Stimulated activated CD4-positive, alpha-beta T cell treated with anti-CD3 and anti-CD28 coated beads, Interleukin-1b, Interleukin-23, amount 100 ng/mL, for 48 hours (primary cell): ENCODE measurements around the gene SYT5.
"Not testable (repeated sequence)": the region's sequence is repeated elsewhere in the genome, so short reads cannot be mapped to it uniquely, and the experiment has no call there.

ENCODE experiments used
- DNase-seq: peaks from one replicate; pipeline ENCODE4 v3.0.0-alpha.2; 2020

The SYT5 gene

DNA sequence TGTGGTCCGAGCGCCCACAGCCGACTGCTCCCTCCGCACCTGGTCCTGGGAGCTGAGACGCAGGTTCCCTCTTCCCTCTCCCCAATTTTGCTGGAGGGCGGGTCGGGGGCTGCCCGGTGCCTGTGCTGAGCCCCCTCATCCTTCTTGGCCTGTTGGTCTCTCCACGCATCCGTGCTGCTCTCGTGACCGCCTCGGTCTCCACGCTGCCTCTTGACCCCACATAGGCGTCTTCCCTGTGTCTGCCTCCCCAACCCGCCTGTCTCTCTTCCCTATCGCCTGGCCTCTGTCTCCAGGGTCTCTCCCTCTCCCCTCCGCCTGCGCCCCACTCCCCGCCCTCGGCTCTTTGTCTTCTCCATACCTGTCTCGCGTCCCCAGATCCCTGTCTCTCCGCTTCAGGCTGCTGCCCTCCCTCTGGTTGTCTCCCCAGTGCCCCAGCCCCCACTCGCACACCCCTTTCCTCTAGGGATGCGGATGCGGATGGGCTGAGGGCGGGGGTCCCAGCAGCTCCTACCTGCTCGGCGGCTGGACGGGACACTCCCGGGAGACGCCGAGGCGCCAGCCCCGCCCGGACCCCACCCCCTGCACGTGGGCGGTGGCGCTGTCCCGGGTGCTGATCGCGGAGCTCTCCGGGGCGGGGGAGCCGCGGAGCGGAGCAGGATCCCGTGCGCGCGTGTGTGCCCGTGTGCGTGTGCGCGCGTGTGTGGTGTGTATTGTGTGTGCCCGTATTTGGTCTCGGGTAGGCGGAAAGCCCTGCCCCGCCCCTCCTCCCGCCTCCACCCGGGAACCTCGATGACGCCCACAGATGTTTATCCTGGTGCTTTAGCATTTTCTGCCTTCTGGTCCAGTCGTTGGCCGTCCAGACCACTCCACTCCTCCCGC, at the start of gene SYT5:
TSS of gene SYT5 (minus strand) at position 684 of the 879 bp plus-strand sequence. CDS start 1,248 bp downstream, outside the sequence.
- peak; percentile 49 for DNase-seq

DNA sequence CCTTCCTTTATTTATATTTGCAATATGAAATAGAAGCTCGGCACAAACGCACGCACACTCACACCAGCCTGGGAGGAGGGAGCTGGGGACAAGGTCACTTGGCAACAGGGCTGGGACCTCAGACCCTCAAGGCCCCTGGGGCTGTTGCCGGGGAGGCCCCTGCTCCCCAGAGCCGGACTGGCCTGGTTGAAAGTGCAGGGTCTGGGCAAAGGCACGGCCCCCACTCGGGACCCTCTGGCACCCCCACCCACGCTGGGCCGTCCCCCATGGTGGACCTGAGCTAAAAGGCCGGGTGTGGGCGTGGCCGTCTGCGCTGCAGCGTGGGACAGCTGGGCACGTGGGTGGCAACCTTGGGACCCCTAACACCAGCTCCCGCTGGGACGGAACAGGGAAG, 49.7 kb upstream of the SYT5 start:
- no peak for DNase-seq

DNA sequence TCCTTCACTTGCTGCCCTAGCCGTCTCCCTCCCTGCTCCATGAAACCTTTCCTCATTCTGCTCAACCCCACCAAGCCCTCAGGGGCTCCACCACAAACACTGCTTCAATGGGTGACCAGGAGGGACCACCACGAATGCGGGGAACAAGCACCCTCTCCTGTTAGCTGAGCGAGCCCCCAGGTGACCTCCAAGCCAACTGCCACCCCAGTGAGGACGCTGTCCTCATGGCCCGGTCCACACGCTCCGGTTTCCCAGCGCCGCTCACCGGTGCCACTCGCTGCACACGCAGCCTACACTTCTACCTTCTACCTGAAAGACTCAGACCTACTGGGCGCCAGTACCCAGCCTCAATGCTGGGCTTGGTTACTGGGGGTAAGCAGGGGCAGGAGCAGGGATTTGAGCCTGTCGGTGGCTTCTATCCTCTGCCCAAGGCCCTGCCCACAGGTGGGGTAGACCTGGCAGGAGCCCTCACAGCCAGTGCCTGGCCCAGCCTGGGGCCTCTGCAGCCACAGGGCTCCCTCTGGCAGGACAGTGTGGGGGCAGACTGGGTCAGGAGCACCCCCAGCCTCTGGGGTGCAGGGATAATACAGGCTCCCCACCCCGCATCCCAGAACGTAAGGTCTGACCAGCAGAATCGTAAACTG, 49.2 kb upstream of the SYT5 start:
- DNase-seq, result no peak

DNA sequence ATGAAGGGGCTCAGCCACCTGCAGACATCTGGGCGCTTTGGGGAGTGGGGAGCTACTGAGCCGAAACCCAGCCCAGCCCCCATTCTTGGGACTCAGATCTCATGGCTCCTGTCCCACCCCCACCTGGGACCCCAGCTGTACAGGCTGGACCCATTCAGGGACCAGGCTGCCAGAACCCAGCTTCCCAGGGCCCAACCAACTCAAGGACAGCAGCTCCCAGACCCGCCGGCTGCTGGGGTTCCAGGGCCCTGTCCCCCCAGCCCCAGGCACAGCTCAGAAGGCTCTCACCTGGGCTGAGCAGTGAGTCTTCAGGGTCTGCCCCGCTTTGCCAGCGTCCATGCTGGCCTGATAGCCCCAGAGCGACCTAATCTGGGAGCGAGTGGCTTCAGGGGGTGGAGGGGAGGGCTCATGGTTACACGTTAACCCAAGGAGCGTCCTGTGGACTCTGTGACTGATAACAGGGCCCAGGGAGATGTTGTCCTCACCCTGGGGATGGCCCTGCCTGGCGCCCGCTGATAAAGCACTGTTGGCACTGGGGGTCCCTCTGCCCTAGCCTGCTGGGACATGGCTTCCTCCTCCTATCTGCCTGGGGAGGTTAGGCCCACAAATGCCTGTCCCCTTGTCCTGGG, 48.4 kb upstream of the SYT5 start, which contains the start of gene TMEM86B:
TSS of gene TMEM86B (minus strand) at position 361 of the 629 bp plus-strand sequence. CDS start at position 339, 22 bp downstream.
- DNase-seq, result no peak

DNA sequence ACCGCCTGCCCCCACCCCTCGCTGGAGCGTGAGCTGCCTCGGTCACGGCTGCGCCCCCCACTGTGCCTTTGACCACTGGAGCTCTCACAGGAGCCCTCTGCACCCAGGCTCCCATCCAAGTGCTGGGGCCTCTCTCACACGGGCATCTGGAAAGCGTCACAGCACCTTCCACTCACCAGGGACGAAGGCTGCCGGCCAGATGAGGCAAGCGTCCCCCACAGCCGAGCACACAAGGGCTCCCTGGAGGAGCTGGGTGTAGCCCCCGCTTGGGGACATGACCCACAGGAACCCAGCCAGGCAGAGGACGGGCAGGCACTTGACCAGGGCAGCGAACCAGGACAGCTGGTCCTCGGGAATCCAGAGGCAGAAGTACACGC, 47.9 kb upstream of the SYT5 start:
- no peak for DNase-seq

DNA sequence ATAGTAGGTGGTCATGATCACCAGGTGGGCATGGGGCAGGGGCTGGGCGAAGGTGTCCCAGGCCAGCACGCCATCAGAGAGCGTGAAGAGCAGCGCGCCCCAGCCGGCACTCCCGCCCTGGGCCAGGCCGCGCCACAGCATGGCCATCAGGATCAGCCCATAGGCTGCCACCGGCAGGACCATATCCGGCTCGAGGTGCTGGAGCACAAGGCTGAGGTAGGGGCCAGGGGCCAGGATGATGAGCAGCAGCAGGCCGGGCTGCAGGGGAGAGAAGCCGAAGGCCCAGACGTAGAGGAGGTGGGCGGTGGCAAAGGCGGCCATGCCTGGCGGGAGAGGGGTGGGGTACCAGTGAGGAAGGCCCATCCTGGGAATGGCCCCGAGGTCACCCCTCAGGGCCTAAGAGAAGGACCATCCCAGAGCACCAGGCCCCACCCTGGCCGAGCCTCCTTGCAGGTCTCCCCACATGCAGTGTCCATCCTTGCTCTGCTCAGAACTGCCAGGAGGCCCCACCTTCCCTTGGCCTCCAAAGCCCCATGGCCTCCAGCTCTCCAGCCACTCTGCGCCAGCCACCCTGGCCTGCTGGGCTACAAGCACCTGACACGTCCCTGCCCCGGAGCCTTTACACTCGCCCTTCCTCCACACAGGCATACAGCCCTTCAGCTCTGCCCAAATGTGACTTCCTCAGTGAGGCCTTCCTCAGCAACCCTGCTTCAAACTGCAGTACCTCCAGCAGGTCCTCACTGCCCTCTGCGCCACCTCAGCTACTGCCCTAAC, 47.3 kb upstream of the SYT5 start:
- no peak for DNase-seq

DNA sequence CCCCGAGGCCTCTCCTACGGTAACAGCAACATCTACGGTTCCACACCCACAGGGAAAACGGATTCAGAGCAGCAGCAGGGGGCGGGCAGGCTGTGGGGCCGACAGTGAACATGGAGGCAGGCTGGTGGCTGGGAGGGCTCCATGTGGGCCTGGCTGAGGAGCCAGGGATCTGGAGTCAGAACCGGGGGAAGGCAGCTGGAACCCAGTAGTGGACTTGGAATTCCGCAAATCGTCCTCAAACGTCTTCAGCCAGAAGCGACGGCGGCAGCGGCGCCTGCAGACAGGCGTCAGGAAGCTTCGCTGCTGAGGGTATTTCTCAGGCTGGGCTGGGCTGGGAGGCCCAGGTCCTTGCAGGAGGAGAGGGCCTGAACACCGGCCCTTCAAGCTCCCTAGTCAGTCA, 46.7 kb upstream of the SYT5 start:
- DNase-seq, result no peak

DNA sequence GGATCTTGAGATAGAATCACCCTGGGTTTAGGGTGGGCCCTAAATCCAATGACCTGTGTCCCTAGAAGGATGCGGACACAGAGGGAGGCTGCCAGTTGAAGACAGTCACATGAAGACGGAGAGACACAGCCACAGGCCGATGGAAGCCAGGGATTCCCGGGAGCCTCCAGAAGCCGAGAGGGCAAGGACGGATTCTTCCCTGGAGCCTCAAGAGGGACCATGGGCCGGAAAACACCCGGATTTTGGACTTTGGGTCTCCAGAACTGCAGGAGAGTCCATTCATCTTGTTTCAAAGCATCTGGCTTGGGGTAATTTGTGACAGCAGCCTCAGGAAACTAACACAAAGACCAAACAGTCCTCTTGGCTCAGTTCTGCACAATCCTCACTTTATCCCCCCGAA, 46.2 kb upstream of the SYT5 start:
- DNase-seq, result no peak

DNA sequence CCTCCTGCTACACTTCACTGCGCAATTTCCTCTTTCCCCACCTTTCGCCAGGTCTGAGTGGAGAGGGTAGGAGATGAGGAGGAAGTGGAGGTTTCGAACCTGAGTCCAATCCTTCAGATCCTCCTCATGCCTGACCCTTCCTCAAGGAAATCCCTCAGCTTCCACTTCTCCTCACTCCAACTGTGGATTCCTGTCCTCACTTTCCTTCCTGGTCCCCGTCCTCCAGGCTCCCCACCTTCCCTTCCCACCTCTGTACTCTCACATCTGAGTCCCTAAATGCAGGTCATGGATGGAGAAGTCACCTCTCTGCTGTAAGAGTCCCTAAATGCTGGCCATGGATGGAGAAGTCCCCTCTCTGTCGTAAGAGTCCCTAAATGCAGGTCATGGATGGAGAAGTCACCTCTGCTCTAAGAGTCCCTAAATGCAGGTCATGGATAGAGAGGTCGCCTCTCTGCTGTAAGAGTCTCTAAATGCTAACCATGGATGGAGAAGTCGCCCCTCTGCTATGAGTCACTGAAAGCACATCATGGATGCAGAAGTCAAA, 45.4 kb upstream of the SYT5 start:
- no peak for DNase-seq

DNA sequence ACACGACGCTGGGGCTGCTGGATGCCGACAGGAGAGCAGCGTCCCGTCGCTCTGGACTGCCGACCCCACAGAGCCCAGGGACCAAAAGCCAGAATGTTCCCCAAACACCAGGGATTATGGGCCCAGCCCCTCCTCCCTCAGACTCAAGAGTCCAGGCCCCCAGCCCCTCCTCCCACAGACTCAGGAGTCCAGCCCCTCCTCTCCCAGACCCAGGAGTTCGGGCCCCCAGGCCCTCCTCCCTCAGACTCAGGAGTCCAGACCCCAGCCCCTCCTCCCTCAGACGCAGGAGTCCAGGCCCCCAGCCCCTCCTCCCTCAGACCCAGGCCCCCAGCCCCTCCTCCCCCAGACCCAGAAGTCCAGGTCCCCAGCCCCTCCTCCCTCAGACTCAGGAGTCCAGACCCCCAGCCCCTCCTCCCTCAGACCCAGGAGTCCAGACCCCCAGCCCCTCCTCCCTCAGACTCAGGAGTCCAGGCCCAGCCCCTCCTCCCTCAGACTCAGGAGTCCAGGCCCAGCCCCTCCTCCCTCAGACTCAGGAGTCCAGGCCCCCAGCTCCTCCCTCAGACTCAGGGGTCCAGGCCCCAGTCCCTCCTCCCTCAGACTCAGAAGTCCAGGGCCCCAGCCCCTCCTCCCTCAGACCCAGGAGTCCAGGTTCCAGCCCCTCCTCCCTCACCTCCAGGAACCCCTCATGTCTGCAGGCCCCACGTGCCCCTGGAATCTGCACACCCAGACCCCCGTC, 44.8 kb upstream of the SYT5 start:
- not testable (repeated sequence) for DNase-seq

DNA sequence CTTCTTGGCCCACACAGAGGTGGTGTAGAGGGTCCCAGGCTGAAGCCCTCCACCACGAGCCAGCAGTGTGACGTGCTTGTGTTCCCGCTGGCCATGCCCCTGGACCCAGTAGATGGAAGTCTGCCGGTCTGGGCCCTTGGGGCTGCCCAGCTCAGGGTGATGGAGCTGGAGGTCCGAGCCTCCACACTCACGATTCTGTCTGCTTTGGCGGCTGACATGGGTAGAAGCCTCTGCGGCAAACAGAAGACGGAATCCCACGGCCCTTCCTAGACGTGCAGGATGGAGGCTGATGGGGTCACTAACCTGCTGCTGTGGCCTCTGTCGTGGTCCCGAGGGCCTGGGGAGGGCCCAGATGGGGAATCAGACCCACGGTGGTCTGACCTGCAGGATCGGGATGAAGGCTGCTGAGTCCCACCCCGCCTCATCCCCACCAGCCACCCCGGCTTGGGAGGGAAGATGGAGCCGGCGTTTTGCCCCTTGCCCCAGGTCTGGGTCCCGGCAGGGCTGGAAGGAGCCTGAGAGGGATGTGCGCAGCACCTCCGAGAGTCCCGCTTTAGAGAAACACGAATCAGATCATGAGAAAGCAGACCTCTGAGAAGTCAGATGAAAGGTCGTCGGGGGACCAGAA, 44.1 kb upstream of the SYT5 start:
- no peak for DNase-seq

DNA sequence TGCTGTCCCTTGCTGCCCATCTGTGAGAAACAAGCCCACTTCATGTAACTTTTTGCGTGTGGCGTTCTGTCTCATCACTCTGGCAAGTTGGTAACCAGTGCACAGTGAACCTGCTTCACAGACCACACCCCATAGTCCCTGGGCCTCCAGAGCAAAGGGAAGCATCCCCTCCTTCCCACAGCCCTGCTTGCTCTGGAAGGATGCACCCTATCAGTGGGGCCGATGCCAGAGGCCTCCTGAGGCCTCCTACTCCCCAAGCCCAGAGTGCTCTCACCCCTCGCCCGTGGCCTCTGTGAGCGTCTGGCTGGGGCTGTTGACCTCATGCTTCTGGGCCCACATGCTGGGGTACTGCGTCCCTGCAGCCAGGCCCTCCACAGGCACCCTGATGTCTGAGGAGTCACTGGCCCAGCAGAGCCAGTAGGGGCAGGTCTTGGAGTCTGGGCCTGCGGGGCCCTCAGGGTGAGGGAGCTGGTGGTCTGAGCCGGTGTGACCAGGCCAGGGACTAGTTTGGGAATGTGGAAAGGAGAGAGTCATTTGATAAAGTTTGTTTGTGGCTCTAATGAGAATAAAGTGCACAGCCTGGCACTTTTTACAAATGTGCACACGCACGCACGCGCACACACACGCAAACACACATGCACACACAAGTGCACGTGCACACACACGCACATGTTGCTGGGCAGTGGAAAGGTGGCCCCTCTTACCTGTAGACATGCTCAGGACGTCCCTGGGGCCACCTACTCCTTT, 43.4 kb upstream of the SYT5 start:
- no peak for DNase-seq

DNA sequence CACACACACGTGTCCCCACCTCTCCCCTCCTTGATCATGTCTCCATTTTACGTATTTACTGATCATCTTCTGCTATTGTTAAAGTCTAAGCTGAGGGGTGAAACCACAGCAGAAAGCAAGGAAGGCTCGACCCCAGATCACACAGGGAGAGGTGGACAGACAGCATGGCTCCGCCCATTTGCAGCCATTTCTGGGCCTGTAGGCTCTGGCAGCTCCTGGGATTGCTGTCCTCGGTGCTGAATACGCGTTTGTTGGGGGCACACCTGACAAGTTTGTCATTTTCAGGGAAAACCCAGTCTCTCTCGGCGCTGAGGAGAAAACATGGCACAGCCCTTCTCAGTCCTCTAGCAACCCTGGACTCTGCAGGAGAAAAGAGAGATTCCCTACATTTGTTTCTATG, 40.4 kb upstream of the SYT5 start:
- DNase-seq, result no peak

DNA sequence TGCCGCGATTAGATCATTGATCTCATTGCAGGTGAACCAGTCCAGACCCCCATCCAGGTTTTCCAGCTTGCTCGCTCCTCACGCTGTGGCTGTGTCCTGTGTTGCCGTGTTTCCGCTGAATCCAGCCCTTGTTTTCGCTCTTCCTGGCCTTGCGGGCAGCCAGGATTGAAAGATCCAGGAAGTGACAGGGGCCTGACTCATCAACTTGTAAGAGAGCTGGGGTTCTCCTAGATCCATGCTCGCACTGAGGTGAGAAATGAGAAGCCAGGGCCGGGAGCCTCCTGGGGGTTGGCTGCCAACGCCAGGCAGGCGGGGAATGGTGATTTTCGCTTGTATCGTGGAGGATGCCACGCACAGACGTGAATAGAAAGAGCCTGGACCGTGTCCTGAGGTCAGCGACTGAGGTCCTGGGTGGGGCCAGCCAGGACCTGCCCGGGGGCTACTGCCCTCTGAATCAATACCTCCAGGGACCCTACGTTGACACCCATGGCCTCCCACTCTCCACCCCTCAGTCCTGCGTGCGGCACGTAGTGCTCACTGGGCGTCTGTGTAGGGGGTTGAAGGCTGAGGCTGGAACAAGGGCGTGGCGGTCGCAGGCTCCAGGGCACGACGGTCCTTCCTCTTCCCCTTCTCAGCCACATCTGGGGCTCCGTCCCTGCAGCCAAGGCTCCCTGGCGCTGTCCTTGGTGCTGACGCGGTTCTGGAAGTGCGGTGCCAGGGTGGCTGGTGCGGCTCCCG, 36.5 kb upstream of the SYT5 start:
- peak; percentile 77 for DNase-seq

DNA sequence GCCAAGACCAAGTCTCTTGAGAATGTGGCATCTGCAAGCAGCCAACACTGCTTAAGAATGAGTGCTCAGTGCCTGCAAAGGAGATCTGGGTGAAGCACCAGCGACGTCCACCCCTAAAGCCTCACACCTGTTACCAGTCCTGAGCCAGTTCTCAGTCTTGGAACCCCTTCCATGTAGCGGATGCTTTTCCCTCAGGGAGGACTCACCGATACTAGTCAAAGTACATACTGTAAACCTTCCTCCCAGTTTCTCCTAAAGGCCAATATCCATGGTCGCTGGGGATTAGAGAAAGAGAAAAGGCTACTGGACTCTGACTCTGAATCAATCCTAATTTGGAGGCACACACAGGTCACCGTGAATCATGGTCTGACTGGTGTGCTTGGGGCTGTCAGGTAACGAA, 33.5 kb upstream of the SYT5 start:
- no peak for DNase-seq

DNA sequence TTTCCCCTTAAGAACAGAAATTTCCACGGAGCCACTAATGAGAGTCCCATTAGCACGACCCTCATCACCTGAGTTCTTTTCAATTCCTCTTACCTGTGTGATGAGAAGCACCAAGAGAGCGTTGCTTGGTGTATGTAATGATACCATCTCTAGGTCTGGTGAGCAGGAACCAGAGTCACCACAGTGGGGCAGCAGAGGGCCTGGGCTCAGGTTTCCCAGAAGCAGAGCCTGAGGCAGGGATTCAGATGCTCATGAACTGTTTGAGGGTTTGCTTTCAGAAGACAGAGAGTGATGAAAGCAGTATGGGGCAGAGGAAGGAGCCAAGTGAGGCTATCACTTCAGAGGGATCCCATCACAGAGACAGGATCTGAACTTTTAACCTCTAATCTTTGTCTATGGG, 32.4 kb upstream of the SYT5 start:
- peak; percentile 57 for DNase-seq

DNA sequence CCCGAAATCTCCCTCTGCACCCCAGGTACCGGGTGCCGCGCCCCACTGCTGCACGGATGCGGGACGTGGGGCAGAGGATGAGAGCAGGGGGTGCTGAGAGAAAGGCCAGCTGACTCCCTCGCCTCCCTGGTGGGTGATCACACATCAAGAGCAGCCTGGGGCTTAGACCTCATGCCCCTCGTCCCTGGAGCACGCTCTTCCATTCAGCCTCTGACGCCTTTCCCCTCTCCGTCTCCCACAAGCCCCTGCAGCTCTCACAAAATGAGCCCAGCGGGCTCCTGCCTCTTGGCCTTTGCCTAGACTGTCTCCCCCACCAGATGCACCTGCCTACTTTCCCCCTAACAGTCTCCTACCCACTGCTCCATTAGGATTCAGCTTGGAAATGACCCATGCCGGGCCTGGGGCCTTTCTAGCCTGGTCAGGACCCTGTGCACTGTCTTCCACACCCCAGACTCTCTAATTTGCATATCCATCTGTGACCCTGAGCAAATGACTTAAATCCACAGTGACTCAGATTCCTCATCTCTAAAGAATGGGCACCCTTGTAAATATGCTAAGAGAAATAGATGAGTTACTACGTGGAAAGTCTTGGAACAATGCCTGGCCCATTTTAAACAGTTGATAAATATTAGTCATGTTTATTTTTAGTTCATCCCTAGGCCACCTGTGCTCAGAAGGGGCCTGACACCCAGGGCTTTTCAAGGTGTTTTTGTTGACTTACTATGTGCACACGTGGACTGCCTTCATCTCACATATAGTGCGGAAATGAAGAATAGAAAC, 29.8 kb upstream of the SYT5 start:
- no peak for DNase-seq

DNA sequence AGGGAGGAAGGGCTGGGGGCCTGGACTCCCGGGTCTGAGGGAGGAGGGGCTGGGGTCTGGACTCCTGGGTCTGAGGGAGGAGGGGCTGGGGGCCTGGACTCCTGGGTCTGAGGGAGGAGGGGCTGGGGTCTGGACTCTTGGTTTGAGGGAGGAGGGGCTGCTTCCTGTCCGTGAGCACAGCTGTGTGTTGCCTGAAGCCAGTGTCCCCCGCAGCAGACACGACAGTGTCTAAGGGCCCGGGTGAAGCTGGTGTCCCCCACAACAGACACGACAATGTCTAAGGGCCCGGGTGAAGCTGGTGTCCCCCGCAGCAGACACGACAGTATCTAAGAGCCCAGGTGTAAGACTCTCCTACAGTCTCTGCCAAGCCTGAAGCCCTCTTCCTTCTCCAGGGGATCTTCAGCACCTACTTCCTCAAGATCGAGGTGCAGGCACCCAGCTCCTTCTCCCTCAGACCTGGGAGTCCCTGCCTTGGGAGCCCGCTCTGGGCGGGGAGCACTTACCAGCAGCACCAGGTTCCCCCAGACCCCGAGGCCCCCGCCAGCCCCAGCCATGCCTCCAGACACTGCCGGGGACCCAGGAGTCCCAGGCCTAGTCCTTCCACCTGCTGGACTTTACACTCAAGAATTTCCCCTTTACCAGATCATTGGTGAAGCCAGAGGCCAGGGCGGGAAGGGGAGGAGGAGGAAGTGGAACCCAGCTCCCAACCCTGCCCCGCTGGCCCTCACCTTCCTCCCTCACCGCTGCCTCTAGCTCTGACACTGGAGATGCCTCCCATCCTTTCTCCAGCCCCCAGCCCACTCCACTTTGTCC, 29.0 kb upstream of the SYT5 start, which contains the start of gene PTPRH:
TSS of gene PTPRH (minus strand) at position 622 of the 813 bp plus-strand sequence. CDS start at position 554, 68 bp downstream.
- DNase-seq, result no peak
